Measurements from ENCODE around the gene JMJD8.

Gene JMJD8

DNA sequence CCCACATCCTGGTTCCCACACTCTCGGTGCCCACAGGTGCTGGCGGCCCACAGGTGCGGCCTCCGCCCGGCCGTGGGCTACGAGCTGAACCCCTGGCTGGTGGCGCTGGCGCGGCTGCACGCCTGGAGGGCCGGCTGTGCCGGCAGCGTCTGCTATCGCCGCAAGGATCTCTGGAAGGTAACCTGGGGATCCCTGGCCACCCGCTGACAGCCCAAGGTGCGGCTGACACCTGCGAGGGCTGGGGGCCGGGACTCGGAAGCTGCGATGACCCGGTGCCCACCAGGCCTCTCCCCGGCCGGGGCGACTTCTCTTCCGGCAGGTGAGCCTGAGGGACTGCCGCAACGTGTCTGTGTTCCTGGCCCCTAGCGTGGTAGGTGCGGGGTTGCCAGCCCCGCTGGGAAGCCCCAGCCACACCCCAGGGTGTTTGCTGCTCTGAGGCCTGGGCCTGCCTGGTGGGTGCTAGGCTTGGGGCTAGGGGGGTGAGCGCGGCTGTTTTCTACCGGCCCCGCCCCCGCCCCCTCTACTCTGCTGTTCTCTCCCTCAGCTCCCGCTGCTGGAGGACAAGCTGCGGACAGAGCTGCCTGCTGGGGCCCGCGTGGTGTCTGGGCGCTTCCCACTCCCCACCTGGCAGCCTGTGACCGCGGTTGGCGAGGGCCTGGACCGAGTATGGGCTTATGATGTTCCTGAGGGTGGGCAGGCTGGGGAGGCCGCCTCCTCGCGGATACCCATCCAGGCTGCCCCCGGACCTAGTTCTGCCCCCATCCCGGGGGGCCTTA is 37.8 kb upstream of the JMJD8 start:
- DNase-seq = no peak

DNA sequence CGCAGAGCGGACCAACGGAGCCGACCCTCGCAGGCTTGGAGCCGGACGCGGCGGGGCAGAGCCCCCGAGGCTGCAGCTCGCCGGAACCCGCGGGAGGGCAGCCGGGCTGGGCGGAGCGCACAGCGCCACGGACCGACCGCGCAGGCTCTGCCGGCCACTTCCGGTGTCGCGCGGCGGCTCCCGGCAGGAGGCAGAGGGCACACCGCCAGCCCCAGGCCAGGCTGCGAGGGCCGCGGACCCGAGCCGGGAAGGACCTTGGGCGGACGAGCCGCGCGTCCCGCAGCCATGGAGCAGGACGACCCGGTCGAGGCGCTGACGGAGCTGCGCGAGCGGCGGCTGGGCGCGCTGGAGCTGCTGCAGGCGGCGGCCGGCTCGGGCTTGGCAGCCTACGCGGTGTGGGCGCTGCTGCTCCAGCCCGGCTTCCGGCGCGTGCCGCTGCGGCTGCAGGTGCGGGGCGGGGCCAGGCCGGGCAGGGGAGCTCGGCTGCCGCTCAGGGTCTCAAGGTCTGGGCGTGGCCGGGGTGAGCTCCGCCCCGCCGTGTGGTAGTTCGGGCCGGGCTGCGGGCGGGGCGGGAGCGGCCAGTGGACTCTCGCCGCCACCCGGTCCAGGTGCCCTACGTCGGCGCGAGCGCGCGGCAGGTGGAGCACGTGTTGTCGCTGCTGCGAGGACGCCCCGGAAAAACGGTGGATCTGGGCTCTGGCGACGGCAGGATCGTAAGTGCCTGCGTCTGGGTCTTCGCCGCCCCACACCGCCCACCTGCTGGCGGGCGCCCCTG is 37.0 kb upstream of the JMJD8 start, which contains the start of gene ANTKMT:
ANTKMT (plus strand) TSS at position 157 of the 775 bp plus-strand sequence; CDS start at position 286, 129 bp downstream.
- peak; percentile 85 for DNase-seq

DNA sequence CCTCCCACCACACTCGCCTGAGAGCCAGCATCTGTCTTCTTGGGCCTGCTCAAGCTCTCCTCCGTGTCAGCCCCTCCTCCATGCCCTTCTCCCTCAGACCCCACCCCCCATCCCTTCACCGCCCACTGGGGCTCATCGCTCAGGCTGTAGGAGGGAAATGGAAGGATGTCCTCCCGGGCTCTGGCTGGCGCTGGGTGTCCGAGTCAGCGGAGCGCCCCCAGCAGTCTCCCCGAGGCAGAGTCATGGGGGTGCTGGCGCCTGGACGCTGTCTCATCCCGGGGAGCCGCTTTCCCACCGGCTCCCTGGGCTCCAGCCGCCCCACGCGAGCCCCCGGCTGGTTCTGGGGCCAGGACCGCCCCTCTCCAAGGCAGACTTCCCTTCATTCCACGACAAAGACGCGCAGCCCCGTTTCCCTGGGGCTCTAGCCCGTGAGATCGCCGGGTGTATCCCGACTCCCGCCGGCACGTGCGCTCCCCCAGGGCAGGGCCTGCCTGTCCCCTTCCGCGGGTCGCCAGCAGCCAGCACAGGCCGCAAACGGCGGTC is 36.4 kb upstream of the JMJD8 start:
- peak; percentile 25 for DNase-seq

DNA sequence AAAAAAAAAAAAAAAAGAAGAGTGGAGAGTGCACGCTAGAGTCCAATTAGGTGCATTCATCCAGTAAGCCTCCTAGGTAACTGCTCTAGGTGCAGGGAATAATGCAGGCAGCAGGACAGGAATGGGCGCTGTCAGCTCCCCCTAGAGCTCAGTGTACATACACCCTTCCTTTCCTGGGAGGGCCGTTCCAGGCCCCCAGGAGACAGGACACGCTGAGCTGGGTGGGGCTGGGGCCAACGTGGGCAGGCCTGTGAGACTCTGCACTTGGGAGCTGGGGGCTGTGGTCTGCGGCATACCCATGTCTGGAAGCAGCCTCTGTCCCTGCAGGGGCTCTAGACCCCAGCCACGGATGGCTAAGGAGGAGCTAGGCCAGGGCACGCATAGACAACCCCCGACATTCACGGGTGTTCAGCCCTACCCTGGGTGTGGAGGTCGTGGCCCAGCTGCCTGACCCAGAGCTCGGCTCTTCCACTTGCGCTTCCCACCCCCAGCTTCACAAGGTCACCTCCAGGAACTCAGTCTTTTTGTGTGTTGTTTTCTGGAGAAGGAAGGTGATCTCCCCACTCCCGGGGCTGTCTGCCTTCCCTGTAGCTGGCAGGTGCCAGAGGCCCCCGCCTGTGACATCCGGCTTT is 35.8 kb upstream of the JMJD8 start:
- no peak for DNase-seq

DNA sequence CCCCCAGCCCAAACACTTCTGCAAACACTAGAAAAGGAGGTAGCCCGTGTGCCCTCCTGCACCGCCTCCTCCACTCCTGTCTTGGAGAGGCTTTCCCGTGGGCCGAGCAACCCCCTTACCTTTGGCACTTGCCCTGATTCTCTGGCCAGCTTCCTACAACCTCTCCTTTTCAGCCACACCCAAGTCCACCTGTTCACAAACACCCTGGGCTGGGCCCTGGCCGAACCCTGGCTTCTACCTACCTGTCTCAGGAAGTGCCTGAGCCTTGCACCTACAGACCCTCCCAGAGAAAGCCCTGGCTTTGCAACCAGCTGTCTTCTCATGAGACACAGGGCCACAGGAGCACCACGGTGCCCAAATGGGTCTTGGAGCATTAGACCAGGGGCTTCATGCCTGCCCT is 34.8 kb upstream of the JMJD8 start:
- no peak for DNase-seq

DNA sequence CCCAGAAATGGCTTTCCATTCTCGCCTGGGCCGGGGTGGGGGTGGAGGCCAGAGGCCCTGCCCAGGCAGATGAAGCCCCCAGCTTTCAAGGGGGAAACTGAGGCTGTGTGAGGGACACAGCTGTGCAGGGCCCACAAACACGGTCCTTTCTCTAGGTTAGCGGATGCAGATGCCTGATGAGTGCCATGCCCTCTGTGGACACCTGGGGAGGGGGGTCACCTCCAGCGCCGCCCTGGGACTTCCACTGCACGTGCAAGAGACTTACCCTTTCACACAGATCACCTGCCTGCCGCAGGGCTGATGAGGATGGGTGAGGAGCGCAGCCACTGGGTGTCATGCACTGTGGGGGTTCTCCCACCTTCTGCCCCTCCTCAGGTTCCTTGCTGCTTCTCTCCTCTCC is 34.3 kb upstream of the JMJD8 start:
- DNase-seq = no peak

DNA sequence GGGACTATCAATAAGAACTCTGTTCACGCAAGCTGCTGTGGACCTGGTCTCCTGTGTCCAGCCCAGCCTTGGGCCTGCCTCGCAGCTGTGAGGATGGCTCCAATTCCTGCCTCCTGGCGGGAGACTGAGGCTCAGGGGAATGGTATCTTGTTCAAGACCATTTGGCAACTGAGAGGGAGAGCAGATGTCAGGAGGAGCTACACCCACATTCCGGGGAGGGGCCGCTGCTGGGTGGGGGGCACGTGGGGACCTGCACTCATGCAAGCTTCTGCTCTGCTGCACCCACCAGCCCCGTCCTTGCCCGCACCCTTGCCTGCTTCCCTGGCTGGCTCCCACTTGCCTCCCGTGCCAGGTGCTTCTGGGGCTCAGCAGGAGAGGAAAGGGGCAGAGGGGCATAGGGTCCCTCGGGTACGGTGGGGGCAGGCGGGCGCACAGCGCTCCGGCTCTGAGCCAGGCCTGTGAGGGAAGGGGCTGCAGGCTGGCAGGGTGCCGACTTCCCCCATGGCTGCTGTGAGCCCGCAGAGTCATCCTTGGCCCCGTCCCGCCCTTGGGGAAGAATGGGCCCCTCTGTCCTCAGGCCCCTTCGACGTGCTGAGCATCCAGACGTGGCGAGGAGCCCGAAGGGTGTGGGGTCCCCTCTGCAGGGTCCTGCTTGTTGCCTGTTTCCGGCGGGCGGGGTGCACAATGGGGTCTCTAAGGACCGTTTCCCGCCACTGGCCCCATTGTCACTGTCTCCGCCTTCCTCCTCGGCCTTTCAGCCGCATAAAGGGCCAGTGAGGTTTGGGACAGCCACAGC is 33.5 kb upstream of the JMJD8 start:
- DNase-seq = no peak

DNA sequence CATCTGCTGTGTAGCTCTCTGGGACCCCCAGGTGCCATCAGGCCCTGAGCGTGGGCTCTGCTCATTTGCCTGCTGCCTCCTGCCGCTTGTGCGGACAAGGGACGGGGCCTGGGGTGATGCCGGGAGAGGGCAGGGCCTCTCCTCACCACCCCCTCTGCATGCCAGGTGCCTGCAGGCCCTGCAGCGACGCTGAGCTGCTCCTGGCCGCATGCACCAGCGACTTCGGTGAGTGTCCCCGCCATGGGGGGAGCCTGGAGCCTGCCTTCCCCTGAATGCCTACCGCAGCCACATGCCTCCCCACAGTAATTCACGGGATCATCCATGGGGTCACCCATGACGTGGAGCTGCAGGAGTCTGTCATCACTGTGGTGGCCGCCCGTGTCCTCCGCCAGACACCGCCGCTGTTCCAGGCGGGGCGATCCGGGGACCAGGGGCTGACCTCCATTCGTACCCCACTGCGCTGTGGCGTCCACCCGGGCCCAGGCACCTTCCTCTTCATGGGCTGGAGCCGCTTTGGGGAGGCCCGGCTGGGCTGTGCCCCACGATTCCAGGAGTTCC is 32.7 kb upstream of the JMJD8 start:
- no peak for DNase-seq

DNA sequence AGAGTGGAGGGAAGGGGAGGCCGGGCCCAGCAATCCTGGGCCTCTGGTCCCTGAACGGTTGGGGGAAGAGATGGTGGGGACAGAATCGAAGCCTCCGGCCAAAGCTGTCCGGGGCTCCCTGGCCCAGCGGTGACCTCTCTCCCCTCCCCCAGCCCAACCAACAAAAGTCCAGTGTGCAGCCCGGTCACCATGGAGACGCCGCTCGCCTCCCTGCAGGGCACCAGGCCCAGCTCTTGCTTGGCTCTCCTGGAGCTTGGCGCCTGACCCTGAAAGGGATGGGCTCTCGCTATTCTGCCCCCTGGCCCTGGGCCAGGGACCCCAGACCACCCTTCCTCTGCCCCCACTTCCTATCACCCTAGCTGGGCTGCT is 32.0 kb upstream of the JMJD8 start:
- no peak for DNase-seq

DNA sequence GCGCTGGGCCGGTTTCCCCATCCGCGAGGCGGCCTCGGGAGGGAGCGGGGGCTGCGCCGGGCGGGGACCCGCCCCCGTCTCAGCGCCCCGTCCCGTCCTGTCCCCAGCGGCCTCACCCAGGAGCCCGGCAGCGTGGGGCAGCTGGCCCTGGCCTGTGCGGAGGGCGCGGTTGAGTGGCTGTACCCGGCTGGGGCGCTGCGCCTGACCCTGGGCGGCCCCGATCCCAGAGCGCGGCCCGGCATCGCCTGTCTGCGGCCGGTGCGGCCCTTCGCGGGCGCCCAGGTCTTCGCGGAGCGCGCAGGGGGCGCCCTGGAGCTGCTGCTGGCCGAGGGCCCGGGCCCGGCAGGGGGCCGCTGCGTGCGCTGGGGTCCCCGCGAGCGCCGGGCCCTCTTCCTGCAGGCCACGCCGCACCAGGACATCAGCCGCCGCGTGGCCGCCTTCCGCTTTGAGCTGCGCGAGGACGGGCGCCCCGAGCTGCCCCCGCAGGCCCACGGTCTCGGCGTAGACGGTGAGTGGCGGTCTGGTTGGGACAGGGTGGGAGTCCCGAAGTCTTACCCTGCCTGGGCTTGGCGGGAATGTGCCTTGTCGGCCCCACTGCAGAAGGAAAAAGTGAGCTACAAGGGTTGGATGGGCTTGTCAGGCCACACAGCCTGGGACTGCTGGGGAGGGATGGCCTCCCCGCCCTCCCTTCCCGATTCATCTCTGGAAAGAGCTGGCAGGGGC is 31.5 kb upstream of the JMJD8 start:
- DNase-seq = peak; percentile 29

DNA sequence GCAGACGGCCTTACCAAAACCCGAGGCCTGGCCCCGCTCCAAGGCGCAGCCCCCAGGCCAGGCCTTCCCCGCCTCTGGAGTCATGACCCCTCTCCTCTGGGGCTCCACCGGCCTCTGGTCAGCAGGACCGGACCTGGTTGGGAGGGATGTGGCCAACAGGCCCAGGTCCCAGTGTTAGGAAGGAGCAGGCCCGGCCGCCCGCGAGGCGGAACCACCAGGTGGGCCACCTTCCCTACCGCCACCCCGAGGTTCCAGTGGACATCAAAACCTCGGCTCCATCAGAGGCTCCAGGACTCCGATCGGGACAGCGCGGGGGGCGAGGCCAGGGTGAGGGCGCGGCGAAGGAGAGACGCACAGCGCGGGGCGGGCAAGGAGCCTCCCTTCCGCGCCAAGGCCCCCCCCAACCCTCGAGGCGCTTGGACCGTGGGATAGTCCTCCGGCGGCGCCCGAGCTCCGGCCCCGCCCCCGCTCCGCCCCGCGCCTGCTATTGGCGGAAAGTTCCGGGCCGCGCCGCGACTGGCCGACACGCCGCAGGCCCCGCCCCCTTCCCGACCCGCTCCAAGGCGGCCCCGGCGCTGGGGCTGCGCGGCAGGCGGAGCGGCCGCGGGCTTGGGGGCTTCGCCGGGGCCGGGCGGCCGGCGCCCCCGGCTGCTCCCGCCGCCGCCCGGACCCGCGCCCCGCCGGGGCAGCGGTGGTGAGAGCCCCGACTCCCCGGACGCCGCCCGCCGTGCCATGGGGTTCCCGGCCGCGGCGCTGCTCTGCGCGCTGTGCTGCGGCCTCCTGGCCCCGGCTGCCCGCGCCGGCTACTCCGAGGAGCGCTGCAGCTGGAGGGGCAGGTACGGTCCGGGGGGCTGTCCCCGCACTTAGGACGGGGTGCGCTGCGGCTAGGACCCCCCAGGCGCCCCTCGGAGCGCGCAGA is 30.7 kb upstream of the JMJD8 start, which contains the start of gene METRN:
METRN (plus strand) TSS at position 561 of the 919 bp plus-strand sequence; CDS start at position 733, 172 bp downstream.
- peak; percentile 92 for DNase-seq

DNA sequence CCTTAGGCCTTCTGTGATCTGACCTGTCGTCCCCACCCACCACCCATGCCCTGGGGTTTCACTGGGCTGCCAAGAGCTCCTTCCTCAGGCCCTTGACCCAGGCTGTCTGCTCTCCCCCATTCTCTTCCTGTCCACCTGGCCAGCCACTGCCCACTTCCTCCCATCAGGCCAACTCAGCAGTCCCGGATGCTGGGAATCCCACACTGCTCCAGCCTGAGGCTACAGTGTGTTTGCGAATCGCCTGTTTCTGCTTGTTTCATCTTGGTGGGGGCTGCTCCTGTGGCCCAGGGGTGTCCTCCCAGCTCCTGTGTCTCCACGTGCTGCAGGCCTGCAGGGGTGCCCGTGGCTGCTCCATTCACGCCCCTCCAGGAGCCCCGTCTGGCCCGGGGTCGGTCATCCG is 29.9 kb upstream of the JMJD8 start:
- no peak for DNase-seq

DNA sequence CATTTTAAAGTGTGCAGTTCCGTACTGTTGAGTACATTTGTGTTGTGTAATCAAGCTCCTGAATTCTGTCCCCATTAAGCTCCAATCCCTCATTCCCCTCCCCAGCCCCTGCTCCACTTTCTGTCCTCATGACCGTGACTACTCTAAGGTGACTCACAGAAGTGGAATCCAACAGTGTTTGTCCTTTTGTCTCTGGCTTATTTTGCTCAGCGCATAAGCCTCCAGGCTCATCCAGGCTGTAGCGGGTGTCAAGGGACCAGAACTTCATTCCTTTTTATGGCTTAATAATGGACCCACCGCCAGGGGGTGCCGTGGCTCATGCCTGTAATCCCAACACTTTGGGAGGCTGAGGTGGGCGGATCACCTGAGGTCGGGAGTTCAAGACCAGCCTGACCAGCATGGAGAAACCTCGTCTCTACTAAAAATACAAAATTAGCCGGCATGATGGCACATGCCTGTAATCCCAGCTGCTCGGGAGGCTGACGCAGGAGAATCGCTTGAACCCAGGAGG is 28.7 kb upstream of the JMJD8 start:
- DNase-seq = peak; percentile 58

DNA sequence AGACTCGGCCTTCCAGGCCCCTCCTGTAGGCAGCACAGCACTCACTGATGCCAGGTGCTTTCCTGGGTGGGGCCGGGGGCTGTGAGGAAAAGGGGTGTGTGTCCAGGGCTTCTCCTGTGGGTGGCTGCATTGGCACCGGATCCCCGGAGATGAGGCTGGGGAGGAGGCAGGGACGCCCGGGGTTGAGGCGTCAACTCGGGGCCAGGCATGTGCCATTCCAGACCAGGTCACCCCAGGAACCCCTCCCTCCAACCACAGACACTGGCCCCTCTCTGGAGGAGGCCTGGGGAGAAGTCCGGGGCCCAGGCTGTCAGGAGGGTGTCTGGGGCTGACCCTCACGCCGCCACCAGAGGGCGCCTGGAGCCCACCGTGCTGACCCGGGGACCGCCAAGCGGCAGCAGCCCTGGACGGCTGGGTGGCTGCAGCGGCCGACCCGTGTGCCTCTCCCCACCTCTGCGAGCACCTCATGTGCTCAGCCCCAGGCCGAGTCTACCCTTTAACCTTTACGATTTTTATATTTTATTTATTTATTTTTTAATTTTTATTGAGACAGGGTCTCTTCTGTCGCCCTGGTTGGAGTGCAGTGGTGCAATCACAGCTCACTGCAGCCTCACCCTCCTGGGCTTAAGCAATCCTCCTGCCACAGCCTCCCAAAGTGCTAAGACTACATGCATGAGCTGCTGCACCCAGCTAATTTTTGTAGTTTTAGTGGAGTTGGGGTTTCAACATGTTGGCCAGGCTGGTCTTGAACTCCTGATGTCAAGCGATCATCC is 27.6 kb upstream of the JMJD8 start:
- peak; percentile 86 for DNase-seq

DNA sequence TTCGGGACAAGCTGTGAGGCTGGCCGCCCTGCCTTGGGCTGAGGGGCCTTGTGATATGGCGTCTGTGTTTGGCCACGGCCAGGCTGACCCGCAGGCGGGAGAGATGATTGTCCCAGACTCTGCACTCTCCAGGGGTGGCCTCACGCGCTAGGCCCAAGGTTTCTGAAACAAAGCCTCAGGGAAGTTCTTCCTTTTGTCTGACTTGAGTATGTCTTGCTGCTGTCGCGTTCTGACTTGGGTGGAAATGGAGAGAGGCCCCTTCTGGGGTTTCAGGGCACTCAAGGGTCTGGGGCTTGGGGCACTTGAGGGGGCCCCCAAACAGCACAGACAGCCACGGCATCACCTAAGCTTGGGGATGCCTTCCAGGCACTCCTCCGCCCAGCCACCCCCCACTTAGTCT is 26.9 kb upstream of the JMJD8 start:
- no peak for DNase-seq

DNA sequence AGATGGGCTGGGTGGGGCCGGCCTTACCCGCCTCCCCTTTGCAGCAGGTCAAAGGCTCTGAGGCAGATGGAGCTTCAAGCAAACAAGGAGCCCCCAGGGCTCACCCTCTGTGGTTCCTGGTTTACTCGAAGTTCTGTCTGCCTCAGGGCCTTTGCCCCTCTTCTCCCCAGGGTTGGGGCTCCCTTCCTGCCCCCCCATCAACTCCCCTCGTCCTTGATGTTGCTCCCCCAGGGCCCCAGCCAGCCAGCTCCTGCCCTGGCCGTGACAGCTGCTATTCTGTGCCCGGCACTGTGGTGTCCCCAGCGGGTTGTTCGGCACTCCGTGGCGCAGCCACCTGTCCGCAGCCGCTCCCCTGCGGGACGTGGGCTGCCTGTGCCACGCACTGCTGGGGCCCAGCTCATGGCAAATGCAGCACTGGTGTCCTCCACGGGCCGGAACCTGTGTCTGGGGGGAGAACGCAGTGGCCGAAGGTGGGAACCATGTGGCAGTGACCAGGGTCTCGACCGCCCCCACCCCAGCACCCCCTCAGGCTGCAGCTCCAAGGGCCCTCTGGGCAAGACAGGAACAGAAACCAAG is 26.5 kb upstream of the JMJD8 start:
- no peak for DNase-seq

DNA sequence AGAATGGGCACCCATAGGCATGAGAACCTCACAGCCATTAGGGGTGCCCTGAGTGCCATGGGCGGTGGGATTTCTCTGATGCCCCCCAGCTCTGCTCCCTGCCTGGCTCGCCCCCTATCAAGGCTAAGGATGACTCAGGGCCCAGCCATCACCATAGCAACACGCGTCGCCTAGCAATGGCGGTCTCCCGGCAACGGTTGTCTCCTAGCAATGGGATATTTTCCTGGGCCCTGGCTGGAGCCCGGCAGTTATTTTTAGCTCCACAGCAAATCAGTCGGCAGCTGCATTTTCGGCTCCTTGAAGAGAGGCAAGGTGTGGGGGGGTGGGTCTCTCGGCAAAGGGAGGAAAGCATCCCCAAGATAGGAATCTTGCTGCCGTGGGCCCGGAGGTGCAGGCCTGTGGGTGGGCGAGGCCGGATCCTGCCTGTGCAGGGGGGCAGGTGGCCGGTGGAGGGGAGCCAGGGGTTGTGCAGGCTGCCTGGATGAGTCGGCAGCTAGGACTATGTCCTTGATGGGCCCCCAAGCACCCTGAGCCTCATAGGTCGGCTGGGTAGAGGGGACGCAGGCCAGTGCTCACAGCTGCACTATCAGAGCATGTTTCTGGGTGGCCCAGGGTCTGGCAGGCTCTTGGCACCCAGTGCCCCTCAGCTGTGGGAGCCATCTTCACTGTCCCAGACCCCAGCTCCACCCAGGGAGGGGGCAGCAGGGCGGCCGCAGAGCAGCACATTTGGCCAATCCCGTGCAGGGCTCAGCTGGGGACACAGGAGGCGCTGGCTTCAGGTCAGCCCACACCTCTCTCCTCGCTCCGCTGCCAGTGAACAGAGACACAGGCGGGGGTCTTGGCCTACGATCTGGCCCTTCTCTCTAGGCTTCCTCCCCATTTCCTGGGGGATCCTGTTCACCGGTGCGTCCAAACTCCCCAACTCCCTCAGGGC is 25.7 kb upstream of the JMJD8 start:
- no peak for DNase-seq

DNA sequence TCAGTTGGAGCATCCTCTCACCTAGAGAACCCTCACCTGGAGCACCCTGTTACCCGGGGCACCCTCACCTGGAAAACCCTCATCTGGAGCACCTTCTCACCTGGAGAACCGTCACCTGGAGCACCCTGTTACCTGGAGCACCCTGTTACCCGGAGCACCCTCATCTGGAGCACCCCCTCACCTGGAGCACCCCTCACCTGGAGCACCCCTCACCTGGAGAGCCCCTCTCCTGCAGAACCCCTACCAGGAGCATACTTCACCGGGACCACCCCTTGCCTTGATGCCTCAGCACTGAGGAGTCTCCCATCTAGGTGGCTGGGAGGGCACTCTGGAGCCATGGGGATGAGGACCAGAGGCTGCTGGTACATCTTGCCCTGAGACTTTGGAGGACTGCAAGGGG is 24.8 kb upstream of the JMJD8 start:
- DNase-seq = no peak

Measured in suppressor macrophage treated with lipopolysaccharide for 4 hours (primary cell).